Right lobe of liver (tissue), 4 donors: ENCODE results near the gene ADGRB3.

ENCODE experiments used
- POLR2A ChIP-seq: fragments of 450-650 bp; IDR thresholded peaks from one replicate; pipeline ENCODE4 v1.6.1; 2017; ENCODE audit warnings: antibody characterized with exemption, mild to moderate bottlenecking
- TF ChIP-seq, protein P1 (sequence below), 4 donors: fragments of 200-600 bp in 3 of 4; fragments of 450-650 bp in 1 of 4; IDR thresholded peaks; one replicate each; pipeline versions ENCODE4 v1.5.1 to v1.8.0; 2016 to 2022; ENCODE audit warnings: antibody characterized with exemption in 4 of 4, mild to moderate bottlenecking in 2 of 4
- donor health status: DM: no; HTN: no; CAD: no.
- donor health status: DM: no; HTN: no; CAD: no.
- donor health status: DM: no; HTN: yes; CAD: no.

DNA sequence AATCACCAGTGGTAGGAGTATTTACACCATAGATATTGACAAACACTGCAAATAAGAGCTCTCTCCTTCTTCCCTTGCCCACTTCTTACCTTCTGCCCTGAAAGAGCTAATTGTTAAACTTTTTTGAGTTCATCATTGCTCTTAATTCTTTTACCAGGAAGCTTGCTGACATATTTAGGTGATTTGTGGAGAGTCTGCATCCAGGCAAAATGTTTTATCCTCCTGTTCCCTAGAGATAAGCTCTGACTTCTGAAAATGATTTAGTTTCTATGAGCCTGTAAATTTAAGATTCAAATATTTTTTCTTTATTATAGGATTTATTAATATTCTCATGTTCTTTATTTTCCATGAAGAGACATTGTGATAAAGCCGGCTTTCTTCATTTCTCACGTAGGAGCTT lies 81.5 kb downstream of the ADGRB3 start:
- TF ChIP-seq, protein P1, sequence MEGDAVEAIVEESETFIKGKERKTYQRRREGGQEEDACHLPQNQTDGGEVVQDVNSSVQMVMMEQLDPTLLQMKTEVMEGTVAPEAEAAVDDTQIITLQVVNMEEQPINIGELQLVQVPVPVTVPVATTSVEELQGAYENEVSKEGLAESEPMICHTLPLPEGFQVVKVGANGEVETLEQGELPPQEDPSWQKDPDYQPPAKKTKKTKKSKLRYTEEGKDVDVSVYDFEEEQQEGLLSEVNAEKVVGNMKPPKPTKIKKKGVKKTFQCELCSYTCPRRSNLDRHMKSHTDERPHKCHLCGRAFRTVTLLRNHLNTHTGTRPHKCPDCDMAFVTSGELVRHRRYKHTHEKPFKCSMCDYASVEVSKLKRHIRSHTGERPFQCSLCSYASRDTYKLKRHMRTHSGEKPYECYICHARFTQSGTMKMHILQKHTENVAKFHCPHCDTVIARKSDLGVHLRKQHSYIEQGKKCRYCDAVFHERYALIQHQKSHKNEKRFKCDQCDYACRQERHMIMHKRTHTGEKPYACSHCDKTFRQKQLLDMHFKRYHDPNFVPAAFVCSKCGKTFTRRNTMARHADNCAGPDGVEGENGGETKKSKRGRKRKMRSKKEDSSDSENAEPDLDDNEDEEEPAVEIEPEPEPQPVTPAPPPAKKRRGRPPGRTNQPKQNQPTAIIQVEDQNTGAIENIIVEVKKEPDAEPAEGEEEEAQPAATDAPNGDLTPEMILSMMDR (IDR thresholded peaks at IDR 0.05) = no peak
- no peak for TF ChIP-seq POLR2A
